Astrocyte of the spinal cord (primary cell): ENCODE results near the gene LYPD6.

Experiments
- DNase-seq: peaks from one replicate; pipeline ENCODE4 v3.0.0; 2011; ENCODE audit warnings: low read depth, low spot score
- H3K4me3 ChIP-seq: 2 replicates; pipeline ENCODE4 v1.5.1; 2011; ENCODE audit warnings: low read depth, mild to moderate bottlenecking, low read length, moderate library complexity
- CTCF ChIP-seq: IDR thresholded peaks from 2 replicates; pipeline ENCODE4 v1.5.1; 2012; ENCODE audit warnings: low read depth, mild to moderate bottlenecking, low read length, inconsistent platforms
- in situ Hi-C: cut with HindIII; loops from 2 replicates; pipeline ENCODE4 v1.10.0; 2017; ENCODE audit warnings: low sequenced_read_pairs

LYPD6 gene

GRCh38 chr2:149329068-149329467 lies 1.3 kb upstream of the LYPD6 start:
- in situ Hi-C loops = no loop called here
- no peak for DNase-seq
- no peak overlapping the region for H3K4me3 ChIP-seq

GRCh38 chr2:149329489-149330126 lies 779 bp upstream of the LYPD6 start:
- peak; percentile 64 for DNase-seq
- no peak for TF ChIP-seq CTCF
- peak overlapping the region; percentile 58 for H3K4me3 ChIP-seq
- in situ Hi-C loops = no loop called here

More at GRCh38 chr2:149329068-149329467, 1.3 kb upstream of the LYPD6 start:
- TF ChIP-seq CTCF = peak; percentile 49

- H3K4me3 ChIP-seq = peak overlapping the region; percentile 59
- in situ Hi-C loops = no loop called here
- TF ChIP-seq CTCF = no peak
- no peak for DNase-seq
These were observed 625 bp downstream of the LYPD6 start for GRCh38 chr2:149331023-149331400.

GRCh38 chr2:149332364-149332763 lies 2.0 kb downstream of the LYPD6 start:
- DNase-seq = no peak
- in situ Hi-C loops = no loop called here
- no peak for TF ChIP-seq CTCF
- H3K4me3 ChIP-seq = no peak overlapping the region

GRCh38 chr2:149333636-149334035 lies 3.2 kb downstream of the LYPD6 start:
- no peak for DNase-seq
- in situ Hi-C loops = no loop called here
- TF ChIP-seq CTCF = no peak
- H3K4me3 ChIP-seq = no peak overlapping the region

GRCh38 chr2:149334156-149334555 lies 3.8 kb downstream of the LYPD6 start:
- TF ChIP-seq CTCF = no peak
- in situ Hi-C loops = no loop called here
- no peak overlapping the region for H3K4me3 ChIP-seq
- no peak for DNase-seq

- in situ Hi-C loops = no loop called here
- no peak for TF ChIP-seq CTCF
- no peak for DNase-seq
- H3K4me3 ChIP-seq = no peak overlapping the region
These were observed 8.9 kb downstream of the LYPD6 start for GRCh38 chr2:149339324-149339723.
